ENCODE results near the gene NFIB. TPM values are rescaled to one million over a fixed set of nuclear protein-coding genes. Genes with fewer than 3 reads are reported as not detected.

The NFIB gene
- total RNA-seq, 1 experiment from 2014 or later = 12.5 TPM

DNA sequence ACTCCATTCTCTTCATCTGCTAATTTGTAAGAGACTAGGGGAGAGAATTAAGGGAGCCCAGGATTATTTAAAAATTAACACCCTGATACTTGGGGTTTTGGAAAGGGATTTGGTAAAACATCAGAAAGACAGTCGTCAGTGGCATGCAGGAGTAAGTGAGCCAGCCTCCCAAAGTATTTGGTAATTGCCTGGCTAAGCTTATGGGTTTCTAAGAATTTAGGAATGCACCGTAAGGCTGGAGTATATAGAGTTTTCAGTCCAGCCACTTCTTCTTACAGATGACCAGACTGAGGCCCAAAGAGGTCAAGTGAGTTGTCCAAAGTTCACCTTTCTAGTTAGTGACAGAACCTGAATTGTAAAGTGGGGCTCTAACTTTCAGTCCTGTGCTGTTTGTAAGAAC, 25.8 kb upstream of the NFIB start (continued):
- TF ChIP-seq TEAD1 (CRISPR knock-in tag; IDR thresholded peaks at IDR 0.05) = no peak
- TF ChIP-seq, protein P1, sequence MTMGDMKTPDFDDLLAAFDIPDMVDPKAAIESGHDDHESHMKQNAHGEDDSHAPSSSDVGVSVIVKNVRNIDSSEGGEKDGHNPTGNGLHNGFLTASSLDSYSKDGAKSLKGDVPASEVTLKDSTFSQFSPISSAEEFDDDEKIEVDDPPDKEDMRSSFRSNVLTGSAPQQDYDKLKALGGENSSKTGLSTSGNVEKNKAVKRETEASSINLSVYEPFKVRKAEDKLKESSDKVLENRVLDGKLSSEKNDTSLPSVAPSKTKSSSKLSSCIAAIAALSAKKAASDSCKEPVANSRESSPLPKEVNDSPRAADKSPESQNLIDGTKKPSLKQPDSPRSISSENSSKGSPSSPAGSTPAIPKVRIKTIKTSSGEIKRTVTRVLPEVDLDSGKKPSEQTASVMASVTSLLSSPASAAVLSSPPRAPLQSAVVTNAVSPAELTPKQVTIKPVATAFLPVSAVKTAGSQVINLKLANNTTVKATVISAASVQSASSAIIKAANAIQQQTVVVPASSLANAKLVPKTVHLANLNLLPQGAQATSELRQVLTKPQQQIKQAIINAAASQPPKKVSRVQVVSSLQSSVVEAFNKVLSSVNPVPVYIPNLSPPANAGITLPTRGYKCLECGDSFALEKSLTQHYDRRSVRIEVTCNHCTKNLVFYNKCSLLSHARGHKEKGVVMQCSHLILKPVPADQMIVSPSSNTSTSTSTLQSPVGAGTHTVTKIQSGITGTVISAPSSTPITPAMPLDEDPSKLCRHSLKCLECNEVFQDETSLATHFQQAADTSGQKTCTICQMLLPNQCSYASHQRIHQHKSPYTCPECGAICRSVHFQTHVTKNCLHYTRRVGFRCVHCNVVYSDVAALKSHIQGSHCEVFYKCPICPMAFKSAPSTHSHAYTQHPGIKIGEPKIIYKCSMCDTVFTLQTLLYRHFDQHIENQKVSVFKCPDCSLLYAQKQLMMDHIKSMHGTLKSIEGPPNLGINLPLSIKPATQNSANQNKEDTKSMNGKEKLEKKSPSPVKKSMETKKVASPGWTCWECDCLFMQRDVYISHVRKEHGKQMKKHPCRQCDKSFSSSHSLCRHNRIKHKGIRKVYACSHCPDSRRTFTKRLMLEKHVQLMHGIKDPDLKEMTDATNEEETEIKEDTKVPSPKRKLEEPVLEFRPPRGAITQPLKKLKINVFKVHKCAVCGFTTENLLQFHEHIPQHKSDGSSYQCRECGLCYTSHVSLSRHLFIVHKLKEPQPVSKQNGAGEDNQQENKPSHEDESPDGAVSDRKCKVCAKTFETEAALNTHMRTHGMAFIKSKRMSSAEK (CRISPR knock-in tag; IDR thresholded peaks at IDR 0.05; ENCODE audit: borderline replicate concordance) = no peak
- TF ChIP-seq, protein P2, sequence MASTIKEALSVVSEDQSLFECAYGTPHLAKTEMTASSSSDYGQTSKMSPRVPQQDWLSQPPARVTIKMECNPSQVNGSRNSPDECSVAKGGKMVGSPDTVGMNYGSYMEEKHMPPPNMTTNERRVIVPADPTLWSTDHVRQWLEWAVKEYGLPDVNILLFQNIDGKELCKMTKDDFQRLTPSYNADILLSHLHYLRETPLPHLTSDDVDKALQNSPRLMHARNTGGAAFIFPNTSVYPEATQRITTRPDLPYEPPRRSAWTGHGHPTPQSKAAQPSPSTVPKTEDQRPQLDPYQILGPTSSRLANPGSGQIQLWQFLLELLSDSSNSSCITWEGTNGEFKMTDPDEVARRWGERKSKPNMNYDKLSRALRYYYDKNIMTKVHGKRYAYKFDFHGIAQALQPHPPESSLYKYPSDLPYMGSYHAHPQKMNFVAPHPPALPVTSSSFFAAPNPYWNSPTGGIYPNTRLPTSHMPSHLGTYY (CRISPR knock-in tag; IDR thresholded peaks at IDR 0.05) = no peak
- no peak for TF ChIP-seq IRF2 (CRISPR knock-in tag; IDR thresholded peaks at IDR 0.05; ENCODE audit: borderline replicate concordance, low read depth)
- no peak for TF ChIP-seq ZNF423 (CRISPR knock-in tag; IDR thresholded peaks at IDR 0.05)
- TF ChIP-seq ZNF263 (CRISPR knock-in tag; IDR thresholded peaks at IDR 0.05; ENCODE audit: low read depth) = no peak
- TF ChIP-seq ZNF121 (CRISPR knock-in tag; IDR thresholded peaks at IDR 0.05) = no peak
- TF ChIP-seq, protein P3, sequence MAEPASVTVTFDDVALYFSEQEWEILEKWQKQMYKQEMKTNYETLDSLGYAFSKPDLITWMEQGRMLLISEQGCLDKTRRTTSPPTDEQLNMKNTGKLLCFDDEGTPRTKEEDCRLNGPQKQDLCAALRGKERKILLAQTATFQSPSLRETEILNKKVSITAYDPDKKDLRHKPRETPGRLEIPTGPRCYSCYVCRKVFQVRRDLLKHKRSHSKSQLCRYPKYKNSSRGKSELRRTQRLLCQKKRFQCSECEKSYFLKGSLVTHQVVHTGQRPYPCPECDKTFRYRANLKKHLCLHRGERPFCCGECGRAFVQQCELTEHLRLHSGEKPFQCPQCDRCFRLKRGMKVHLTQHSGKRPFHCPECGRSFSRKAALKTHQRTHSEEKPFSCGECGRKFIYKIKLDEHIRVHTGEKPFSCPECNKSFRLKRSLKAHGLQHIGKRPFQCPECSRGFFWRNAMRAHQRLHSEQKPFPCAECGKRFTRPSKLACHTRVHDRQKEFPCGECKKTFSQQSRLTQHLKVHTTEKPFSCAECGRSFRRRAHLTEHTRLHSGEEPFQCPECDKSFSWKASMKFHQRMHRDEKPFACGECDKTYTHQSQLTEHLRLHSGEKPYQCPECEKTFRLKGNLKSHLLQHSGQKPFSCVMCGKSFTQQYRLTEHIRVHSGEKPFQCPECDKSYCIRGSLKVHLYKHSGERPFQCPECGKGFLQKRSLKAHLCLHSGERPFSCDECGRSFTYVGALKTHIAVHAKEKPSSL (CRISPR knock-in tag; conservative IDR thresholded peaks at IDR 0.05) = no peak
- TF ChIP-seq, protein P4, sequence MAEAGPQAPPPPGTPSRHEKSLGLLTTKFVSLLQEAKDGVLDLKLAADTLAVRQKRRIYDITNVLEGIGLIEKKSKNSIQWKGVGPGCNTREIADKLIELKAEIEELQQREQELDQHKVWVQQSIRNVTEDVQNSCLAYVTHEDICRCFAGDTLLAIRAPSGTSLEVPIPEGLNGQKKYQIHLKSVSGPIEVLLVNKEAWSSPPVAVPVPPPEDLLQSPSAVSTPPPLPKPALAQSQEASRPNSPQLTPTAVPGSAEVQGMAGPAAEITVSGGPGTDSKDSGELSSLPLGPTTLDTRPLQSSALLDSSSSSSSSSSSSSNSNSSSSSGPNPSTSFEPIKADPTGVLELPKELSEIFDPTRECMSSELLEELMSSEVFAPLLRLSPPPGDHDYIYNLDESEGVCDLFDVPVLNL (CRISPR knock-in tag; IDR thresholded peaks at IDR 0.05; ENCODE audit: borderline replicate concordance, low read depth) = no peak
- TF ChIP-seq, protein P5, sequence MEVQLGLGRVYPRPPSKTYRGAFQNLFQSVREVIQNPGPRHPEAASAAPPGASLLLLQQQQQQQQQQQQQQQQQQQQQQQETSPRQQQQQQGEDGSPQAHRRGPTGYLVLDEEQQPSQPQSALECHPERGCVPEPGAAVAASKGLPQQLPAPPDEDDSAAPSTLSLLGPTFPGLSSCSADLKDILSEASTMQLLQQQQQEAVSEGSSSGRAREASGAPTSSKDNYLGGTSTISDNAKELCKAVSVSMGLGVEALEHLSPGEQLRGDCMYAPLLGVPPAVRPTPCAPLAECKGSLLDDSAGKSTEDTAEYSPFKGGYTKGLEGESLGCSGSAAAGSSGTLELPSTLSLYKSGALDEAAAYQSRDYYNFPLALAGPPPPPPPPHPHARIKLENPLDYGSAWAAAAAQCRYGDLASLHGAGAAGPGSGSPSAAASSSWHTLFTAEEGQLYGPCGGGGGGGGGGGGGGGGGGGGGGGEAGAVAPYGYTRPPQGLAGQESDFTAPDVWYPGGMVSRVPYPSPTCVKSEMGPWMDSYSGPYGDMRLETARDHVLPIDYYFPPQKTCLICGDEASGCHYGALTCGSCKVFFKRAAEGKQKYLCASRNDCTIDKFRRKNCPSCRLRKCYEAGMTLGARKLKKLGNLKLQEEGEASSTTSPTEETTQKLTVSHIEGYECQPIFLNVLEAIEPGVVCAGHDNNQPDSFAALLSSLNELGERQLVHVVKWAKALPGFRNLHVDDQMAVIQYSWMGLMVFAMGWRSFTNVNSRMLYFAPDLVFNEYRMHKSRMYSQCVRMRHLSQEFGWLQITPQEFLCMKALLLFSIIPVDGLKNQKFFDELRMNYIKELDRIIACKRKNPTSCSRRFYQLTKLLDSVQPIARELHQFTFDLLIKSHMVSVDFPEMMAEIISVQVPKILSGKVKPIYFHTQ (CRISPR knock-in tag; IDR thresholded peaks at IDR 0.05) = no peak

DNA sequence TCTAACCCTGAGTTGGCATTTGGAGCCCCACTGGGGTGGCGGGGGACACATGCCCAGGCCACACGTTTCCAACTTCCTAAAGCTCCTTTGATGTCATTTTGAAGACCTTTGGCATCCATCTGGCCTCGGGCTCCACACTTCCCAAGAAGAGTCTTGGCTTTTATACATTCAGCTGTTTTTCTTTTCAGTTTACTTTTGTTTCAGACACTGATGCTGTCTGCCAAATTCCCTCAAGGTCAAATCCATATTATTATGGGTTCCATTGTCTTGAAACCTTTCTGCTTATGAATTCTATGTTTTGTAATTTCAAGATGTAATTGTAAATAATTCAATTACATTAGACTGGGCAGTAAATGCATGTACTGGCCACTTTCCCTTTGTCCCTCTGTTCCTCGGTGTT, 23.7 kb upstream of the NFIB start:
- no peaks in the 10 kb centered on the region for H3K9me3 Mint-ChIP-seq
- H3K36me3 Mint-ChIP-seq = no peaks in the 10 kb centered on the region
- DNase-seq (ENCODE audit: low spot score) (no peak), ATAC-seq (no peak)
- H3K4me3 Mint-ChIP-seq = no peak overlapping the region
- POLR2A ChIA-PET = interaction anchor here (0.5 kb wide), 1 partner anchor 20 kb away, joined by 3 read pairs; no protein-coding TSS in a partner anchor
- CTCF ChIA-PET = no interaction called here
- peaks cover 27% of the 10 kb centered on the region for H3K4me1 Mint-ChIP-seq
- no peak overlapping the region for H3K27ac Mint-ChIP-seq
- no peaks in the 10 kb centered on the region; the same call in 1 of the 2 replicates for H3K27me3 Mint-ChIP-seq (ENCODE audit: low read depth)
- TF ChIP-seq NFYB (CRISPR knock-in tag; conservative IDR thresholded peaks at IDR 0.05; ENCODE audit: low read depth) (no peak), JAZF1 (CRISPR knock-in tag; IDR thresholded peaks at IDR 0.05) (no peak), FOXK1 (CRISPR knock-in tag; IDR thresholded peaks at IDR 0.05) (no peak), HMGA2 (CRISPR knock-in tag; IDR thresholded peaks at IDR 0.05) (no peak), IRF2 (CRISPR knock-in tag; IDR thresholded peaks at IDR 0.05; ENCODE audit: borderline replicate concordance, low read depth) (no peak), CREB1 (CRISPR knock-in tag; IDR thresholded peaks at IDR 0.05) (no peak), ZNF232 (CRISPR knock-in tag; IDR thresholded peaks at IDR 0.05) (no peak), ESRRA (CRISPR knock-in tag; IDR thresholded peaks at IDR 0.05; ENCODE audit: borderline replicate concordance) (no peak)
- TF ChIP-seq, protein P1 (CRISPR knock-in tag; IDR thresholded peaks at IDR 0.05; ENCODE audit: borderline replicate concordance) = no peak
- TF ChIP-seq, protein P6, sequence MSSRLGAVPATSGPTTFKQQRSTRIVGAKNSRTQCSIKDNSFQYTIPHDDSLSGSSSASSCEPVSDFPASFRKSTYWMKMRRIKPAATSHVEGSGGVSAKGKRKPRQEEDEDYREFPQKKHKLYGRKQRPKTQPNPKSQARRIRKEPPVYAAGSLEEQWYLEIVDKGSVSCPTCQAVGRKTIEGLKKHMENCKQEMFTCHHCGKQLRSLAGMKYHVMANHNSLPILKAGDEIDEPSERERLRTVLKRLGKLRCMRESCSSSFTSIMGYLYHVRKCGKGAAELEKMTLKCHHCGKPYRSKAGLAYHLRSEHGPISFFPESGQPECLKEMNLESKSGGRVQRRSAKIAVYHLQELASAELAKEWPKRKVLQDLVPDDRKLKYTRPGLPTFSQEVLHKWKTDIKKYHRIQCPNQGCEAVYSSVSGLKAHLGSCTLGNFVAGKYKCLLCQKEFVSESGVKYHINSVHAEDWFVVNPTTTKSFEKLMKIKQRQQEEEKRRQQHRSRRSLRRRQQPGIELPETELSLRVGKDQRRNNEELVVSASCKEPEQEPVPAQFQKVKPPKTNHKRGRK (CRISPR knock-in tag; IDR thresholded peaks at IDR 0.05; ENCODE audit: borderline replicate concordance) = no peak
